Femur (tissue), 1 donor: ENCODE data around the gene ZNF385B.

Experiments used
- DNase-seq: peaks from one replicate; pipeline ENCODE4 v3.0.0-alpha.2; 2017

Gene ZNF385B

GRCh38 chr2:179729966-179730365 is 131.4 kb downstream of the ZNF385B start:
- DNase-seq: no peak

GRCh38 chr2:179726461-179727180 is 134.8 kb downstream of the ZNF385B start:
- DNase-seq: no peak

- no peak for DNase-seq
Measured at GRCh38 chr2:179724403-179724802, 137.0 kb downstream of the ZNF385B start.

- no peak for DNase-seq
Measured at GRCh38 chr2:179720173-179720772, 141.1 kb downstream of the ZNF385B start.

- no peak for DNase-seq
Measured at GRCh38 chr2:179715871-179716270, 145.5 kb downstream of the ZNF385B start.

GRCh38 chr2:179715196-179715595 is 146.2 kb downstream of the ZNF385B start:
- no peak for DNase-seq

- no peak for DNase-seq
Measured at GRCh38 chr2:179712825-179713224, 148.6 kb downstream of the ZNF385B start.

- DNase-seq: no peak
Measured at GRCh38 chr2:179711375-179711774, 150.0 kb downstream of the ZNF385B start.

GRCh38 chr2:179703702-179704101 is 157.7 kb downstream of the ZNF385B start:
- DNase-seq: no peak

GRCh38 chr2:179702912-179703311 is 158.5 kb downstream of the ZNF385B start:
- DNase-seq: no peak

- no peak for DNase-seq
Measured at GRCh38 chr2:179701524-179702110, 159.8 kb downstream of the ZNF385B start.

- DNase-seq: no peak
Measured at GRCh38 chr2:179695486-179695885, 165.9 kb downstream of the ZNF385B start.

- no peak for DNase-seq
Measured at GRCh38 chr2:179694963-179695362, 166.4 kb downstream of the ZNF385B start.

GRCh38 chr2:179692610-179693009 is 168.8 kb downstream of the ZNF385B start:
- no peak for DNase-seq

GRCh38 chr2:179692043-179692442 is 169.4 kb downstream of the ZNF385B start:
- no peak for DNase-seq

- no peak for DNase-seq
Measured at GRCh38 chr2:179691235-179691634, 170.2 kb downstream of the ZNF385B start.

GRCh38 chr2:179686718-179687342 is 174.6 kb downstream of the ZNF385B start:
- no peak for DNase-seq

- no peak for DNase-seq
Measured at GRCh38 chr2:179686069-179686468, 175.3 kb downstream of the ZNF385B start.

GRCh38 chr2:179685146-179685545 is 176.3 kb downstream of the ZNF385B start:
- no peak for DNase-seq

- no peak for DNase-seq
Measured at GRCh38 chr2:179682756-179683155, 178.7 kb downstream of the ZNF385B start.

- DNase-seq: no peak
Measured at GRCh38 chr2:179677746-179678505, 183.5 kb downstream of the ZNF385B start.

- DNase-seq: no peak
Measured at GRCh38 chr2:179677077-179677688, 184.2 kb downstream of the ZNF385B start.

GRCh38 chr2:179675435-179675834 is 186.0 kb downstream of the ZNF385B start:
- DNase-seq: no peak
